SK-N-SH (cell line): Measurements from ENCODE around the gene ATG2A.

ENCODE experiments used
- CTCF ChIP-seq: fragments of 200-600 bp; sonication (generic); IDR thresholded peaks from 2 replicates; pipeline ENCODE4 v1.6.1; 2017; ENCODE audit warnings: antibody characterized with exemption, mild to moderate bottlenecking, moderate library complexity
- RAD21 ChIP-seq: IDR thresholded peaks from 2 replicates; pipeline ENCODE4 v1.6.1; 2012; ENCODE audit warnings: mild to moderate bottlenecking, low read length
- REST ChIP-seq: IDR thresholded peaks from 2 replicates; pipeline ENCODE4 v1.6.1; 2012; ENCODE audit warnings: mild to moderate bottlenecking, low read depth, low read length, moderate library complexity

- TF ChIP-seq CTCF (no peak), REST (no peak), RAD21 (no peak)
Measured at GRCh38 chr11:64871492-64871891, 45.5 kb downstream of the ATG2A start.
